Activated CD8-positive, alpha-beta memory T cell treated with anti-CD3 and anti-CD28 coated beads for 4 hours (primary cell): Measurements from ENCODE around the gene DIP2C.

Experiments used
- DNase-seq, 2 donors: peaks; one replicate each; pipeline ENCODE4 v3.0.0-alpha.2; 2020; ENCODE audit warnings: low read depth in 2 of 2

The DIP2C gene

GRCh38 chr10:613271-614138 is 76.0 kb downstream of the DIP2C start:
- DNase-seq = no peak

- DNase-seq = no peak
Observed at GRCh38 chr10:612696-613095, 76.8 kb downstream of the DIP2C start.

- peak; percentile 9 to 24 for DNase-seq
Observed at GRCh38 chr10:610642-611305, 78.7 kb downstream of the DIP2C start.

GRCh38 chr10:609868-610545 is 79.5 kb downstream of the DIP2C start:
- DNase-seq = no peak

- DNase-seq = no peak
Observed at GRCh38 chr10:609262-609658, 80.2 kb downstream of the DIP2C start.

GRCh38 chr10:608331-609261 is 80.9 kb downstream of the DIP2C start:
- no peak for DNase-seq

- DNase-seq = no peak
Observed at GRCh38 chr10:607545-608185, 81.8 kb downstream of the DIP2C start.

- no peak for DNase-seq
Observed at GRCh38 chr10:606762-607544, 82.5 kb downstream of the DIP2C start.

GRCh38 chr10:605632-606325 is 83.7 kb downstream of the DIP2C start:
- no peak for DNase-seq

- DNase-seq = no peak
Observed at GRCh38 chr10:604716-605631, 84.5 kb downstream of the DIP2C start.

- DNase-seq = no peak
Observed at GRCh38 chr10:603745-604144, 85.7 kb downstream of the DIP2C start.

GRCh38 chr10:602391-603005 is 87.0 kb downstream of the DIP2C start:
- no peak for DNase-seq

- DNase-seq = no peak
Observed at GRCh38 chr10:601660-601963, 87.9 kb downstream of the DIP2C start.

GRCh38 chr10:600876-601659 is 88.4 kb downstream of the DIP2C start:
- no peak for DNase-seq

GRCh38 chr10:600234-600633 is 89.2 kb downstream of the DIP2C start:
- DNase-seq = no peak

- DNase-seq = no peak
Observed at GRCh38 chr10:599767-600166, 89.7 kb downstream of the DIP2C start.

GRCh38 chr10:598415-599170 is 90.9 kb downstream of the DIP2C start:
- DNase-seq = no peak
